Breast epithelium (tissue), 4 donors: ENCODE measurements around the gene CPXM1. TPM values are rescaled to one million over a fixed set of nuclear protein-coding genes. Genes with fewer than 3 reads are reported as not detected.

Experiments used
- DNase-seq, 2 donors: peaks; one replicate each; pipeline ENCODE4 v3.0.0-alpha.2; 2019; ENCODE audit warnings: low spot score in 2 of 2
- H3K27ac ChIP-seq, 2 donors: fragments of 200-600 bp; sonication (generic) in 1 of 2; one replicate each; pipeline ENCODE4 v1.5.1; 2016 to 2019; ENCODE audit warnings: mild to moderate bottlenecking in 1 of 2
- H3K27me3 ChIP-seq, 2 donors: fragments of 200-600 bp; sonication (generic) in 1 of 2; one replicate each; pipeline versions ENCODE4 v1.5.1 to v1.6.0; 2017 to 2019; ENCODE audit warnings: control low read depth in 1 of 2, mild to moderate bottlenecking in 1 of 2
- H3K36me3 ChIP-seq: fragments of 200-600 bp; one replicate; pipeline ENCODE4 v1.5.1; 2019
- H3K4me1 ChIP-seq, 2 donors: fragments of 200-600 bp; sonication (generic); one replicate each; pipeline ENCODE4 v1.5.1; 2016 to 2019; ENCODE audit warnings: control low read depth in 1 of 2
- H3K4me3 ChIP-seq, 3 donors: fragments of 200-600 bp; sonication (generic); 1 replicate in 2 of 3; 2 replicates in 1 of 3; pipeline ENCODE4 v1.5.1; 2016 to 2019; ENCODE audit warnings: mild to moderate bottlenecking in 3 of 3, moderate library complexity in 2 of 3
- H3K9me3 ChIP-seq, 2 donors: fragments of 200-600 bp; sonication (generic) in 1 of 2; one replicate each; pipeline ENCODE4 v1.5.1; 2016 to 2019; ENCODE audit warnings: control low read depth in 1 of 2
- CTCF ChIP-seq, 3 donors: fragments of 450-650 bp; IDR thresholded peaks; one replicate each; pipeline ENCODE4 v1.5.1; 2016 to 2017; ENCODE audit warnings: antibody characterized with exemption in 3 of 3, mild to moderate bottlenecking in 3 of 3, moderate library complexity in 3 of 3
- POLR2A ChIP-seq: fragments of 450-650 bp; IDR thresholded peaks from one replicate; pipeline ENCODE4 v1.6.1; 2016; ENCODE audit warnings: antibody characterized with exemption, mild to moderate bottlenecking, moderate library complexity
- POLR2AphosphoS5 ChIP-seq, 3 donors: sonication (generic); formaldehyde crosslinking; IDR thresholded peaks; one replicate each; pipeline ENCODE4 v1.6.1; 2017; ENCODE audit warnings: antibody characterized with exemption in 3 of 3
- intact Hi-C: fragments of 100-400 bp; cut with DNase I; formaldehyde crosslinking; loops from one replicate; pipeline ENCODE4 v1.15.1; 2023; ENCODE audit warnings: low total_unique reads
- total RNA-seq, 3 donors: library from RNA; depleted of rRNA; stranded (reverse); fragments of >200 nt; gene quantifications; one replicate each; pipeline ENCODE4 v1.1.0, GENCODE V29; 2016

CPXM1 gene
- total RNA-seq, 3 donors from 2014 or later: 23.1 to 45.4 (median 28.5) TPM

- H3K4me3 ChIP-seq: no peak overlapping the region
- H3K27ac ChIP-seq: no peak overlapping the region
- no peaks in the 10 kb centered on the region for H3K4me1 ChIP-seq
- DNase-seq: no peak
- intact Hi-C loops: no loop called here
- H3K36me3 ChIP-seq: no peaks in the 10 kb centered on the region
- peak in 2 of 3 donors; percentile 42 to 44 for TF ChIP-seq CTCF (IDR thresholded peaks at IDR 0.05)
- TF ChIP-seq POLR2AphosphoS5 (IDR thresholded peaks at IDR 0.05): no peak
- no peak for TF ChIP-seq POLR2A
- H3K9me3 ChIP-seq: no peaks in the 10 kb centered on the region
- H3K27me3 ChIP-seq: peaks cover 0 to 3% of the 10 kb centered on the region in 2 donors
Measured at GRCh38 chr20:2756056-2756611, 44.3 kb downstream of the CPXM1 start.

- no peak for TF ChIP-seq CTCF (IDR thresholded peaks at IDR 0.05)
- TF ChIP-seq POLR2A: no peak
- no peak for TF ChIP-seq POLR2AphosphoS5 (IDR thresholded peaks at IDR 0.05)
- no peak for DNase-seq
- H3K4me3 ChIP-seq: no peak overlapping the region
- intact Hi-C loops: no loop called here
- no peaks in the 10 kb centered on the region for H3K4me1 ChIP-seq
- no peaks in the 10 kb centered on the region for H3K36me3 ChIP-seq
- peaks cover 0 to 3% of the 10 kb centered on the region in 2 donors for H3K27me3 ChIP-seq
- no peaks in the 10 kb centered on the region for H3K9me3 ChIP-seq
- H3K27ac ChIP-seq: no peak overlapping the region
Measured at GRCh38 chr20:2755451-2756055, 44.9 kb downstream of the CPXM1 start.

GRCh38 chr20:2754424-2754823 lies 46.0 kb downstream of the CPXM1 start:
- intact Hi-C loops: no loop called here
- peak overlapping the region in 1 of 2 donors; percentile 13 for H3K27ac ChIP-seq
- H3K27me3 ChIP-seq: peaks cover 0 to 3% of the 10 kb centered on the region in 2 donors
- H3K4me1 ChIP-seq: no peaks in the 10 kb centered on the region
- no peaks in the 10 kb centered on the region for H3K36me3 ChIP-seq
- no peak overlapping the region for H3K4me3 ChIP-seq
- H3K9me3 ChIP-seq: no peaks in the 10 kb centered on the region
- no peak for TF ChIP-seq CTCF (IDR thresholded peaks at IDR 0.05)
- no peak for TF ChIP-seq POLR2AphosphoS5 (IDR thresholded peaks at IDR 0.05)
- TF ChIP-seq POLR2A: no peak
- no peak for DNase-seq

GRCh38 chr20:2753461-2754040 lies 46.9 kb downstream of the CPXM1 start:
- Histone ChIP-seq H3K27me3 (peaks cover 0 to 3% of the 10 kb centered on the region in 2 donors), H3K27ac (no peak overlapping the region), H3K9me3 (no peaks in the 10 kb centered on the region), H3K4me3 (no peak overlapping the region), H3K4me1 (no peaks in the 10 kb centered on the region), H3K36me3 (no peaks in the 10 kb centered on the region)
- TF ChIP-seq POLR2A (no peak), POLR2AphosphoS5 (IDR thresholded peaks at IDR 0.05) (no peak), CTCF (IDR thresholded peaks at IDR 0.05) (no peak)
- no peak for DNase-seq
- intact Hi-C loops: no loop called here
